ENCODE results near the gene ADCY9.

DNA sequence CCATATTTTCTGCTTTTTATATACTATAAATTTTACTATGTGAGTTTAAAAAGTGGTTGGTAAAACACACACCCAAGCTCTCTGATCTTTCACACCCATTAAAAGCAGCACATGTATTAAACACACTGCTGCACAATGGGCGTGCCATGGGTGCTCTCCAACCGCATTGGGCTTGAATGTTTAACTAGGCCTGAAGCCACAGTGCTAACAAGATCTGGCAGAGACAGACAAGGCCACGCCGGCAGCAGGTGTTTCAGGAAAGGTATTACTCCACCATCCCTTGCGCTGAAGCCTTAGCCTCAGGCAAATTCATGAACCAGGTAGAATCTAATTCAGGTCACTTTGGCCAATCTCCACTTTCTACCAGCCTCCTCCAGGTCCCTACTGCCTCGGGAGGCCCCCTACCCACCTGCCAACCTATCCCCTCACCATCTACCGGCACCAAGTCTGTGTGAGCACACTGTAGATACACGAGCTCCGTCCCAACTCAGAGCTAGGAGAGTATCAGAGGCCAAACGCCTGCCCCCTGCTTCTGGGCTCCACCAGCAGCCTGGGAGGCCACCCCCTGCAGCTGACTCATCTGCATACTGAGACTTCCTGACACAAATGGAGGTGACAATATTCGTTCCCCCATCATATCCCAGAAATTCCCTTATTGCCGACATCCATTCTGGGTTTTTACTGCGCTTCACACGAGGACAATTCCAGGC is 95.0 kb downstream of the ADCY9 start:
- TF ChIP-seq, protein P1, sequence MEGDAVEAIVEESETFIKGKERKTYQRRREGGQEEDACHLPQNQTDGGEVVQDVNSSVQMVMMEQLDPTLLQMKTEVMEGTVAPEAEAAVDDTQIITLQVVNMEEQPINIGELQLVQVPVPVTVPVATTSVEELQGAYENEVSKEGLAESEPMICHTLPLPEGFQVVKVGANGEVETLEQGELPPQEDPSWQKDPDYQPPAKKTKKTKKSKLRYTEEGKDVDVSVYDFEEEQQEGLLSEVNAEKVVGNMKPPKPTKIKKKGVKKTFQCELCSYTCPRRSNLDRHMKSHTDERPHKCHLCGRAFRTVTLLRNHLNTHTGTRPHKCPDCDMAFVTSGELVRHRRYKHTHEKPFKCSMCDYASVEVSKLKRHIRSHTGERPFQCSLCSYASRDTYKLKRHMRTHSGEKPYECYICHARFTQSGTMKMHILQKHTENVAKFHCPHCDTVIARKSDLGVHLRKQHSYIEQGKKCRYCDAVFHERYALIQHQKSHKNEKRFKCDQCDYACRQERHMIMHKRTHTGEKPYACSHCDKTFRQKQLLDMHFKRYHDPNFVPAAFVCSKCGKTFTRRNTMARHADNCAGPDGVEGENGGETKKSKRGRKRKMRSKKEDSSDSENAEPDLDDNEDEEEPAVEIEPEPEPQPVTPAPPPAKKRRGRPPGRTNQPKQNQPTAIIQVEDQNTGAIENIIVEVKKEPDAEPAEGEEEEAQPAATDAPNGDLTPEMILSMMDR (IDR thresholded peaks at IDR 0.05 in 2 of 3, conservative IDR thresholded peaks at IDR 0.05 in 1 of 3; ENCODE audit: borderline replicate concordance in 1 of 3, insufficient read depth in 1 of 3, low read depth in 2 of 3, low read length in 2 of 3), result no peak
- no peak for TF ChIP-seq POLR2AphosphoS5 (IDR thresholded peaks at IDR 0.05; ENCODE audit: low read depth, low read length)
- TF ChIP-seq ZNF274 (IDR thresholded peaks at IDR 0.05; ENCODE audit: low read depth, low read length), result no peak

Data from HCT116 (cell line).